ENCODE data around the gene CTR9. TPM values are rescaled to one million over a fixed set of nuclear protein-coding genes. Genes with fewer than 3 reads are reported as not detected.

The CTR9 gene
- total and polyA plus RNA-seq, 2 experiments from 2014 or later: 29.0 to 32.7 TPM

GRCh38 chr11:10708131-10708530, 42.9 kb upstream of the CTR9 start:
- Mint-ChIP-seq H3K36me3 (ENCODE audit: low read depth) (no peaks in the 10 kb centered on the region), H3K27ac (no peak overlapping the region), H3K9me3 (no peaks in the 10 kb centered on the region), H3K4me1 (peaks cover 2% of the 10 kb centered on the region; the same call in 1 of the 3 replicates), H3K4me3 (no peak overlapping the region), H3K27me3 (ENCODE audit: insufficient read depth, low read depth, poor library complexity) (no peaks in the 10 kb centered on the region)
- no peaks in the 10 kb centered on the region for H3K27me3 ChIP-seq (ENCODE audit: insufficient read depth)
- no peaks in the 10 kb centered on the region for H3K79me2 ChIP-seq (replicated peaks; ENCODE audit: insufficient read depth)
- H3K27ac ChIP-seq (ENCODE audit: low read depth): no peak overlapping the region
- H2AFZ ChIP-seq: no peak overlapping the region
- TF ChIP-seq CREB1 (CRISPR knock-in tag; IDR thresholded peaks at IDR 0.05; ENCODE audit: low read depth): no peak
- no peak for TF ChIP-seq POLR2AphosphoS5 (IDR thresholded peaks at IDR 0.05; ENCODE audit: low read depth)
- no peak for TF ChIP-seq REST (IDR thresholded peaks at IDR 0.05; ENCODE audit: unreplicated experiment)
- no peak for TF ChIP-seq ETS1 (IDR thresholded peaks at IDR 0.05)
- TF ChIP-seq CTCF (conservative IDR thresholded peaks at IDR 0.05; ENCODE audit: low read depth in 2 of 2): no peak
- TF ChIP-seq ZNF331 (CRISPR knock-in tag; IDR thresholded peaks at IDR 0.05; ENCODE audit: low read depth): no peak
- TF ChIP-seq STAT1 (IDR thresholded peaks at IDR 0.05; ENCODE audit: unreplicated experiment): no peak
- TF ChIP-seq EZH2 (IDR thresholded peaks at IDR 0.05; ENCODE audit: low read depth, unreplicated experiment): no peak
- TF ChIP-seq NANOG (IDR thresholded peaks at IDR 0.05; ENCODE audit: borderline replicate concordance): no peak
- no peak for TF ChIP-seq JUNB (IDR thresholded peaks at IDR 0.05; ENCODE audit: unreplicated experiment)
- no peak for TF ChIP-seq ZNF462 (CRISPR knock-in tag; IDR thresholded peaks at IDR 0.05)
- no peak for TF ChIP-seq EZH2phosphoT487 (IDR thresholded peaks at IDR 0.05; ENCODE audit: unreplicated experiment)
- TF ChIP-seq ZNF114 (CRISPR knock-in tag; IDR thresholded peaks at IDR 0.05): no peak
- no peak overlapping the region for H3K4me3 ChIP-seq
- no peaks in the 10 kb centered on the region for H3F3A ChIP-seq (replicated peaks; ENCODE audit: low read depth)
- no peak for ATAC-seq
- H3K4me2 ChIP-seq: no peak overlapping the region
- H3K9me2 ChIP-seq (ENCODE audit: insufficient read depth): no peaks in the 10 kb centered on the region
- H3K36me3 ChIP-seq (ENCODE audit: insufficient read depth): no peaks in the 10 kb centered on the region
- DNase-seq (ENCODE audit: low spot score): no peak
- H3K4me1 ChIP-seq (ENCODE audit: insufficient read depth): no peaks in the 10 kb centered on the region
- H4K20me1 ChIP-seq (replicated peaks; ENCODE audit: insufficient read depth): no peaks in the 10 kb centered on the region

All from GM23338 (cell line).